ENCODE measurements around the gene FBXW11. TPM values are rescaled to one million over a fixed set of nuclear protein-coding genes. Genes with fewer than 3 reads are reported as not detected.

Gene FBXW11
- total and polyA plus RNA-seq, 4 donors: 7.6 to 87.5 (median 35.2) TPM

DNA sequence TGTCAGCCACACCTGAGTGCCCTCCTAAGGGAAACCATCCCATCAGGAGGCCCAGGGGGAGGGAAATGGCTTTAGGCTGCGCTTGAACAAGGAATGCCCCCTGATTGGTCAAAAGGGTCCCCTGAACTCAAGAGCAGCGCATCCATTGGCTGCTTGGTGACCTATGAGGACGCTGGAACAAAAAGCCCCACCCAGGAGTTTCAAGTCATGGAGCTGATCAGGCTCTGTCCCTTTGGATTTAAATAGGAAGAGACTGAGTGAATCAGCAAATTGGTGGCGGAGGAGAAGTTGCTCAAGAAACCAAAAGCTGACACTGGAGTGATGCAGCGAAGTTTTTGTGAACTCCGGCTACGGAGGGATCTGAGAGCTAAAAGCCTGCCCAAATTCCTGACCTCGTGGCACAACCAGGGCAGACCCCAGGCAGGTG, 154.2 kb downstream of the FBXW11 start:
- TF ChIP-seq, protein P1, sequence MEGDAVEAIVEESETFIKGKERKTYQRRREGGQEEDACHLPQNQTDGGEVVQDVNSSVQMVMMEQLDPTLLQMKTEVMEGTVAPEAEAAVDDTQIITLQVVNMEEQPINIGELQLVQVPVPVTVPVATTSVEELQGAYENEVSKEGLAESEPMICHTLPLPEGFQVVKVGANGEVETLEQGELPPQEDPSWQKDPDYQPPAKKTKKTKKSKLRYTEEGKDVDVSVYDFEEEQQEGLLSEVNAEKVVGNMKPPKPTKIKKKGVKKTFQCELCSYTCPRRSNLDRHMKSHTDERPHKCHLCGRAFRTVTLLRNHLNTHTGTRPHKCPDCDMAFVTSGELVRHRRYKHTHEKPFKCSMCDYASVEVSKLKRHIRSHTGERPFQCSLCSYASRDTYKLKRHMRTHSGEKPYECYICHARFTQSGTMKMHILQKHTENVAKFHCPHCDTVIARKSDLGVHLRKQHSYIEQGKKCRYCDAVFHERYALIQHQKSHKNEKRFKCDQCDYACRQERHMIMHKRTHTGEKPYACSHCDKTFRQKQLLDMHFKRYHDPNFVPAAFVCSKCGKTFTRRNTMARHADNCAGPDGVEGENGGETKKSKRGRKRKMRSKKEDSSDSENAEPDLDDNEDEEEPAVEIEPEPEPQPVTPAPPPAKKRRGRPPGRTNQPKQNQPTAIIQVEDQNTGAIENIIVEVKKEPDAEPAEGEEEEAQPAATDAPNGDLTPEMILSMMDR (IDR thresholded peaks at IDR 0.05; ENCODE audit: control extremely low read depth, extremely low read depth): no peak
- DNase-seq: no peak
- no peak overlapping the region for H3K9ac ChIP-seq (ENCODE audit: insufficient read depth in 1 of 2, low read length in 2 of 2)
- H3K36me3 ChIP-seq (ENCODE audit: control insufficient read depth in 4 of 4, insufficient read depth in 4 of 4, low read length in 4 of 4): no peaks in the 10 kb centered on the region
- H3K4me1 ChIP-seq (ENCODE audit: control insufficient read depth in 5 of 5, insufficient read depth in 5 of 5, low read length in 5 of 5): peaks cover 0 to 25% (median 10%) of the 10 kb centered on the region in 5 donors
- H3K9me3 ChIP-seq (ENCODE audit: control insufficient read depth in 4 of 4, insufficient read depth in 3 of 4, low read length in 3 of 4): no peaks in the 10 kb centered on the region
- 48 to 78% methylated on average over 8 of the region's 8 CpGs for WGBS, 2 donors
- H3K27me3 ChIP-seq (ENCODE audit: control insufficient read depth in 3 of 3, insufficient read depth in 3 of 3, low read length in 2 of 3): no peaks in the 10 kb centered on the region
- no peak overlapping the region for H3K4me3 ChIP-seq
- no peak overlapping the region for H3K27ac ChIP-seq (ENCODE audit: low read depth in 1 of 2, low read length in 1 of 2)
- ATAC-seq (ENCODE audit: insufficient read depth, low FRiP score): no peak

GRCh38 chr5:171851251-171851650, 155.2 kb downstream of the FBXW11 start:
- DNase-seq (no peak), ATAC-seq (ENCODE audit: insufficient read depth, low FRiP score) (no peak)
- H3K4me1 ChIP-seq (ENCODE audit: control insufficient read depth in 5 of 5, insufficient read depth in 5 of 5, low read length in 5 of 5): peaks cover 0 to 15% (median 7%) of the 10 kb centered on the region in 5 donors
- no peak overlapping the region for H3K9ac ChIP-seq (ENCODE audit: insufficient read depth in 1 of 2, low read length in 2 of 2)
- no peaks in the 10 kb centered on the region for H3K9me3 ChIP-seq (ENCODE audit: control insufficient read depth in 4 of 4, insufficient read depth in 3 of 4, low read length in 3 of 4)
- no peaks in the 10 kb centered on the region for H3K36me3 ChIP-seq (ENCODE audit: control insufficient read depth in 4 of 4, insufficient read depth in 4 of 4, low read length in 4 of 4)
- H3K27me3 ChIP-seq (ENCODE audit: control insufficient read depth in 3 of 3, insufficient read depth in 3 of 3, low read length in 2 of 3): no peaks in the 10 kb centered on the region
- WGBS, 2 donors: 77 to 81% methylated on average over 1 of the region's 1 CpG
- TF ChIP-seq, protein P1 (IDR thresholded peaks at IDR 0.05; ENCODE audit: control extremely low read depth, extremely low read depth): no peak
- no peak overlapping the region for H3K4me3 ChIP-seq
- no peak overlapping the region for H3K27ac ChIP-seq (ENCODE audit: low read depth in 1 of 2, low read length in 1 of 2)

GRCh38 chr5:171850324-171850947, 156.0 kb downstream of the FBXW11 start:
- Histone ChIP-seq H3K27ac (ENCODE audit: low read depth in 1 of 2, low read length in 1 of 2) (no peak overlapping the region), H3K36me3 (ENCODE audit: control insufficient read depth in 4 of 4, insufficient read depth in 4 of 4, low read length in 4 of 4) (no peaks in the 10 kb centered on the region), H3K4me1 (ENCODE audit: control insufficient read depth in 5 of 5, insufficient read depth in 5 of 5, low read length in 5 of 5) (peaks cover 0 to 10% (median 4%) of the 10 kb centered on the region in 5 donors), H3K9me3 (ENCODE audit: control insufficient read depth in 4 of 4, insufficient read depth in 3 of 4, low read length in 3 of 4) (no peaks in the 10 kb centered on the region), H3K9ac (ENCODE audit: insufficient read depth in 1 of 2, low read length in 2 of 2) (no peak overlapping the region), H3K4me3 (no peak overlapping the region), H3K27me3 (ENCODE audit: control insufficient read depth in 3 of 3, insufficient read depth in 3 of 3, low read length in 2 of 3) (no peaks in the 10 kb centered on the region)
- peak; percentile 31 to 63 (median 59) for DNase-seq
- ATAC-seq (ENCODE audit: insufficient read depth, low FRiP score): no peak
- TF ChIP-seq, protein P1 (IDR thresholded peaks at IDR 0.05; ENCODE audit: control extremely low read depth, extremely low read depth): no peak
- WGBS, 2 donors: 61 to 73% methylated on average over 9 of the region's 9 CpGs
